HG02763 (cell line): Measurements from ENCODE around the gene FIGNL2.
"Not testable (repeated sequence)": the region's sequence is repeated elsewhere in the genome, so short reads cannot be mapped to it uniquely, and the experiment has no call there.

Experiments
- ATAC-seq: cut with Tn5 transposase; IDR thresholded peaks from one replicate; pipeline ENCODE4 v1.9.1; 2021; ENCODE audit warnings: mild to moderate bottlenecking, moderate library complexity; ENCODE audit not compliant: unreplicated experiment

The FIGNL2 gene

GRCh38 chr12:51837286-51837685 lies 11.2 kb downstream of the FIGNL2 start:
- no peak for ATAC-seq

DNA sequence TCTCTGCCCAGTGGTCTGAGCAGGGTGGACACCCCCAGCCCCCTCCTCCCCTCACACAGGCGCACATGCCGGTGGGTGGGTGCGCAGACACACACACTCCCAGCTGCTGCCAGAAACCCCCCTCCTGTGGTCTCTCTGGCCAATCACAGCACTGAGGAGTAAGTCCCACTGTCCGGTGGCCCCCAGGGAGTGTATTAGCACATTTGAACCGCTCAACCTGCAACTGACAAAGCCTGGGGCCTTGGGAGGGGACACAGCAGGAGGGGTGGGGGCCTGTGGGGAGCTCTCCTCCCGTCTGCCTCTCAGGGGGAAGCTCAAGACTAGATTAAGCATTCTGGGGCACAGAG lies 11.7 kb downstream of the FIGNL2 start:
- ATAC-seq, result no peak

- no peak for ATAC-seq
Observed at GRCh38 chr12:51836041-51836826, 12.3 kb downstream of the FIGNL2 start.

DNA sequence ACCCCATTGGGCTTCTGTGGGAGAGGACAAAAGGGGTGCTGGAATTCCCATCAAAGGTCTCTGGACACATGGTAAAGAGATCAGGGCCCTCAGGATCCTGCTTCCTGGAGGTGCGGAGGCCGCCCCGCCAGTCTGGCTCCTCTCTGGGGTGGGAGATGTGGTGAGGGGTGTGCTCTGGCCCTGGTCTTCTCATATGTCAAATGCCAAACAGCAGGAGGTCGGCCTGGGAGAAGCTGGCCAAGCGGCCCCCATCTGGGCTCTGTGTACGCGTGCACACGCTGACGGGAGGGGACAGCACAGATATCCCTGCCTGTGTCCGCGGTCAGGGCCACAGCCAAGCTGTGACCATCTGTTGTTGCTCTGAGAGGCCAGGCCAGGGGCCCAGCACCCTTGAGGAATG lies 14.1 kb downstream of the FIGNL2 start:
- no peak for ATAC-seq

DNA sequence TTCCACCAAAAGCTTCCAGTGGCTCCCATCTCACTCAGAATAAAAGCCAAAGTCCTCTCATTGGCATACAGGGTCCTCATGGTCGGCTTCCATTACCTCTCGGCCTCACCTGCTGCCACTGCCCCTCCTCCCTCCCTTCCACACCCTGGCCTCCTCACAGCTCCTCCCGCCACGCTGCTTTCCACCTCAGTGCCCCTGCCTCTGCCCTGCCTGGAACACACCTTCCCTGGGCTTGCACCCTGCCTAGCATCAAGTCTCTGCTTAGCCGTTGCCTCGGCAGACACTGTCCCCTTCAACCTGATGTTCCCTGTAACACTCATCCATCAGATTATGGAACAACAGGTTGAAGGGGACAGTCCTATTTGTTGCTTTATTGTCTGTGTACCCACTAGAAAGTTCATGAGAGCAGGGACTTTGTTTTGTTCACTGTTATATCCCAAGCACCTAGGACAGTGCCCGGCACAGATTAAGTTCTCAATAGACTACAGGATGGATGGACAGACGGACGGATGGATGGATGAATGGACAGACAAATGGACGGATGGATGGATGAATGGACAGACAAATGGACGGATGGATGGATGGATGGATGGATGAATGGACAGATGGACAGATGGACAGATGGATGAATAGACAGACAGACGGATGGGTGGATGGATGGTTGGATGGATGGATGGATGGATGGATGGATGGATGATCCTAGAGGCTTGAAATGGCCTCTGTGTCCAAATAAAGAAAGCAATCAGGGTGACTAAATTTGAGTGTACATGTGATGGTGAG lies 14.9 kb downstream of the FIGNL2 start:
- ATAC-seq, result no peak

DNA sequence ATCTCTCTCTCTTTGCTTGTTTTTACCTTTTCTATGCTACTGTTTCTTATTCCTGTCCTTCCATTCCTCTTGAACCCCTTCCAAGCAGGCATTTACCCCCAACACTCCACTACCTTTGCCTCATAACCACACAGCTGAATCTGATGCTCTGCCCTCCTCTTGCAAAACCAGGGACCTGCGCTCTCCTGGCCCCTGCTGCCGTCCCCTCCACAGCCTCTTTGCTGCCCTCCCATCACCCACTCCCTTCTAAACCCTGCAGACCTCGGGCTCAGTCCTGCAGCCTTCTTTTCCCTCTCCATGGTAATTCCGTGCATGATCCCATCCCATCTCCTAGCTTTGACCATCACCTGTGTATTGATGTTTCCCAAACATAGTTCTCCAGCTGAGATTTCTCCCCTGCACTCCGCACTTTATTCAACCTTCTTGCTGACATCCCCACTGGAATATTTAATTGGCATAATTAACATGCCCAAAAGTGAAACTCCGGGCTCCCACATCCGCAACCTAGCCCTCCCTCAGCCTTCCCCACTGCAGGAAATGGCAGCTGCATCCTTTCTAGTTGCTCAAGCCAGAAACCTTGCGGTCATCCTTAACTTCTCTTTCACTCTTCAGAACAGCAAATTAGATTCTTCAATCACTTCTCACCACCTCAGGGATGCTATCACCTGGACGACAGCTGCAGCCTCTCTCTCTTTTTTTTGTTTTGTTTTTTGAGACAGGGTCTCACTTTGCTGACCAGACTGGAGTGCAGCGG lies 16.0 kb downstream of the FIGNL2 start:
- ATAC-seq, result no peak

- ATAC-seq, result not testable (repeated sequence)
Observed at GRCh38 chr12:51831817-51832216, 16.7 kb downstream of the FIGNL2 start.

GRCh38 chr12:51829641-51830040 lies 18.9 kb downstream of the FIGNL2 start:
- no peak for ATAC-seq

DNA sequence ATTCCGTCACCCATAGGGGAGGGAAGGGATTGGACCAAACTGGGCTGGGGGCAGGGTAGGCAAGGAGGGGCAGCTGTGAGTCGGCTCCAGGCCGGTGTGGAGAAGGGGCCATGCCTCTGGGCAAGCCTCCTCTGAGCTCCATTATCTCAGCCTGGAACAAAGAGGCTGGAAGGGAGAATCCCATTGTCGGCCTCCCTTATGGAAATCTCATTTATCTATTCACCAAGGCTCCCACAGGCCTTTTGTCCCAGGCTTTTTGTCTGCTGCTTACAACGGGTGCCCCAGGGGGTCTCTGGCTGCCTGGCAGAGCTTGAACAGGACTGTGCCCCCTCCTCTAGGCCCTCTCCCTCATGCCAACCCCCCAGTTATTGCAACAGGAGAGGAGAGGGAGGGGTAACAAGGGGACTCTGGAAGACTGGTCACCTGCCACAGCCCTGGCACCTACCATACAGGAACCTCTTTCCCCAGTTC lies 19.5 kb downstream of the FIGNL2 start:
- ATAC-seq, result no peak

DNA sequence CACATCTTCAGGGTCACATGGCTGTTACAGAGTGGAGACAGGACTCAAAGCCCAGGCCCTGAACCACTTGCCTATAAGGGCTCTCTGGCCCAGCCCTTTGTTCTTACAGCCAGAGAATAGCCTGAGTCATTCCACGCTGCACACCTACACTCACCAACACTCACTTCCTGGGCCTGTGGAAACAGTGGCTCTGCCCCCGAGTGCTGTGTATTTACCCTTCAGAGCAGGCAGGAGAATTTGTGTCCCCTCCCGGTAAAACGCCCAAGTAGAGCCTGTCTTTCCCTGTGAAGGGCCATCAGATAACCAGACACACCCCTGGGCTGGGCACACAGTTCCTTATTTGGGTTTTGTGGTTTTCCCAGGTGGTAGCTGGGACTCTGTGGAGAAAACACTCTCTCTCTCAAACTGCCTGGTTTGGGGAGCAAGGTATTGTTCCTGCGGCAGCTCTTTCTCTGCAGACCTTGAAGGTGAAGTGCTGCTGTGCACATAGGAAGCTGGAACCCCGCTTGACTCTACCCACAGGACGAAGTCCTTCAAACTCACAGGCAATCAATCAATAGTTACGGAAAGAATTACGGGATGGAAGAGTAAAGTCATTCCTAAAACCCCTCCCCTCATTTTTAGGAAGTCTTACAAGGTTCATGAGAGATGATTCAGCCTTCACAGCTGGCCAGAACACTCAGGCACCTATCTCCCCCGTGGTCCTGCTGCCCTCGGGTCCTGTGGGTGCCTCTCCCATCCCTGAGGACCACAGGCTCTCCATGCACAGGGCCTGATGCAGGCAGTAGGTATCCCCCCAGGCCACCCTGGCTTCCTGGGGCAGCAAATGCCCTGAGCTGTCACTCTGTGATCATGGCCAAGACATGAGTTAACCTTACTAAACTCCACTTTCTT lies 20.3 kb downstream of the FIGNL2 start:
- ATAC-seq, result no peak

- ATAC-seq, result no peak
Observed at GRCh38 chr12:51826881-51827280, 21.6 kb downstream of the FIGNL2 start.

- ATAC-seq, result no peak
Observed at GRCh38 chr12:51825216-51825615, 23.3 kb downstream of the FIGNL2 start.

DNA sequence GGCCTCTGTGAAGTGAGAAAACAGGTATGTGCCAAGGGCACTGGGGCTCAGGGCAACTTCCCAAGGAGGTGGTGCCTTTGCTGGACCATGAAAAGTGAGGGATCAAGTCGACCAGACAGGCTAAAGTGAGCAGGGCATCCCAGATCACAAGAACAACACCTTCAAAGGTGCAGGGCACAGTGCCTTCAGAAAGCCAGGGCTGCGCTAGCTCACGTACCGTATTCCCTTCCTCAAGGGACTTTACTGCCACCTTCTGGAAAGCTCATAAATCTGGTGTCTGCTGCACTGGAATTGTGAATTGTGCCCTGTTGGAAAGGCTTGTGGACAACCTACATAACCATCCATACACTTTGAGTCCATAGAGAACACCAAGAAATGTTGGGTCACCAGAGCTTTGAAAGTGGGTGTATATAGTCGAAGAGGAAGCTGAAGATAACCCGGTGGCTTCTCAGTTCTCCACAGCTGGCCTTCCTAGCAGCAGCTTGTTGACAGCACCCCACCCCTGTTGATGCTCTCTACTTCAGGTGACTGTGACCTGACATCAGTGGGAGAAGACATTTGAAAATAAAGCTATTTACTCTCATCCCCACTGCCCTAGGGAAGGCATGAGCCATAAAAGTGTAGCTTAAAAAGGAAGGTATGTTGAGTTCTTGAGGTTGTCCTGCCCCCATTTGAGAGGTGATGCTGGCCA lies 24.5 kb downstream of the FIGNL2 start:
- no peak for ATAC-seq

GRCh38 chr12:51822956-51823355 lies 25.6 kb downstream of the FIGNL2 start:
- no peak for ATAC-seq

GRCh38 chr12:51822261-51822616 lies 26.3 kb downstream of the FIGNL2 start:
- no peak for ATAC-seq

DNA sequence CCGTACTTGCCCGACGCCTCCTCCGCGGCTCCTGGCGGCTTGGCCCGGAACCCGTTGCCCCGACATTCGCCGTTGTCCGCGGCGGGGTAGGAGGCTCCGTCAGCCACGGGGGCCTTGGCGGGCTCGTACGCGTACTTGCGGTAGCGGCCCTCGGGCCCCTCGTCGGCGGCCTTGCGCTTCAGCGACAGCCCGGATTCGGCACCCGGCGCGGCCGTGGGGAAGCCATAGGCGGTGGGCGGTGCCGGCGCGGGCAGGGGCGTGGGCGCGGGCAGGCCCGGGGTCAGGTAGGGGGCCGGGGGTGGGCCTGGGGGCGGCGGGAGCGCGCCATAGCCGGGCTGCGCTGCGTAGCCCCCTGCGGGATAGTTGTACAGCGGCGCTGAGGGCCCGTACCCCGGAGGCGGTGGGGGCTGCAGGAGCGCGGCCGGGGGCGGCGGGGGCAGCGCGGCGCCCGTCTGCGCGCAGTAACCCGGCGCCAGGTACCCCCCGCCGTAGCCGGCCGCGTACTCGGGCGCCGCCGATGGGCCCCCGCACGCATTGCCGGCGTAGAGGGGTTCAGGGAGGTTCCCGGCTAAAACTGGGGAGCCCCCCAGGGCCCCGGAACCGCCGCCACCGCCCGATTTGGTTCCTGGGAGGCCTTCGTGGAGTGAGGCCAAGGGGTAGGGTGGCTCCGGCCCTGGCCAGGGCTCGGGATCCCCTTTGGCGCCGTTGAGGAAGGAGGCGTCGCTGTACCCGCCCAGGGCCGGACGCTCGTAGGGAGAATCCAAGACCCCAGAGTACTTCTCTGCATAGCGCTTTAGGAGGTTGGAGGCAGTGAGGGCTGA lies 26.9 kb downstream of the FIGNL2 start:
- ATAC-seq, result no peak

DNA sequence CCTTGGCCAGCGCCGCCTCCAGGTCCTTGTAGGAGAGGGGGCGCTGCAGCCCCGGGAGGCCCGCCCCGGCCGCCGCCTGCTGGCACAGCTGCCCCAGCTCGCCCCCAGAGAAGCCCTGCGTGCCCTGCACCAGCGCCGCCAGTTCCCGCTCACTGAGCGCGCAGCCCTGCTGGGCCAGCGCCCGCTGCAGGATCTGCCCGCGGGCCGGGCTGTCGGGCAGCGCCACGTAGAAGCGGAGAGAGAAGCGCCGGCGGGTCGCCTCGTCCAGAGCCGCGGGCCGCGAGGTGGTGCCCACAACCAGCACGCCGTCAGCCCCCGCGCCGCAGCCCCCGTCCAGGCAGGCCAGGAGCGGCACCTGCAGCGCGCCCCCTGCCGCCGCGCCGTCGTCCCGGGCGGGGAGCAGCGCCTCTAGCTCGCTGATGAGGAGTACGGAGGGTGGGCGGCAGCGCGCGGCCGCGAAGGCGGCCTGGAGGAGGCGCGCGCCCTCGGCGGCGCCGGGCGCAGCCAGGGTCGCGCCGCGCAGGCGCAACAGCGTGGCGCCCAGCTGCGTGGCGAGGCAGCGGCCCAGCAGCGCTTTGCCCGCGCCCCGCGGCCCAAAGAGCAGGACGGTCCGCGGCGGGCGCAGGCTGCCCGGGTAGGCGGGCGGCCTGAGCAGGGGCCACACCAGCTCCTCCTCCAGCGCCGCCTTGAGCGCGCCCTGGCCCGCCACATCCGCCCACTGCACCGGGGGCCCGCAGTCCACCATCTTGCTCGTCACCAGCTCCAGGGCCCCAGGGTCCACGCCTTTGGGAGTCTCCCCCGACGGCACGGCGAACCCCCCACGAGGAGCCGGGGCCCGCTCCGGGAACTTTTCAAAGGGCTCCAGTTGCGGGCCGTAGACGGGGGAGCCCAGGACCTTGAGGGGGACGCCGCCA lies 27.7 kb downstream of the FIGNL2 start:
- no peak for ATAC-seq
